Karpas-422 (cell line): Measurements from ENCODE around the gene PRKCE. TPM values are rescaled to one million over a fixed set of nuclear protein-coding genes. Genes with fewer than 3 reads are reported as not detected.
"Not testable (repeated sequence)": the region's sequence is repeated elsewhere in the genome, so short reads cannot be mapped to it uniquely, and the experiment has no call there.

Source experiments
- DNase-seq: peaks from one replicate; pipeline ENCODE4 v3.0.0-alpha.2; 2015
- H2AFZ ChIP-seq: fragments of 200-600 bp; sonication (generic); 2 replicates; pipeline ENCODE4 v1.6.1; 2014; ENCODE audit warnings: antibody characterized with exemption, low read length, mixed read lengths
- H3K27ac ChIP-seq: fragments of 200-600 bp; sonication (generic); 2 replicates; pipeline ENCODE4 v1.5.1; 2014; ENCODE audit warnings: mild to moderate bottlenecking, low read length, moderate library complexity
- H3K27me3 ChIP-seq: fragments of 200-600 bp; sonication (generic); 2 replicates; pipeline ENCODE4 v1.6.1; 2014; ENCODE audit warnings: low read length, mixed read lengths
- H3K36me3 ChIP-seq: fragments of 200-600 bp; sonication (generic); 2 replicates; pipeline ENCODE4 v1.6.1; 2014; ENCODE audit warnings: low read length, mixed read lengths; ENCODE audit not compliant: insufficient read depth
- H3K4me1 ChIP-seq: fragments of 200-600 bp; sonication (generic); 2 replicates; pipeline ENCODE4 v1.6.1; 2014; ENCODE audit warnings: mild to moderate bottlenecking, low read length, mixed read lengths
- H3K4me2 ChIP-seq: fragments of 200-600 bp; sonication (generic); 2 replicates; pipeline ENCODE4 v1.6.1; 2014; ENCODE audit warnings: low read length, low read depth, mild to moderate bottlenecking; ENCODE audit not compliant: poor library complexity, severe bottlenecking
- H3K4me3 ChIP-seq: fragments of 200-600 bp; sonication (generic); 2 replicates; pipeline ENCODE4 v1.5.1; 2014; ENCODE audit warnings: mild to moderate bottlenecking, antibody characterized with exemption, low read length, mixed read lengths
- H3K79me2 ChIP-seq: fragments of 200-600 bp; sonication (generic); 2 replicates; pipeline ENCODE4 v1.6.1; 2014; ENCODE audit warnings: mild to moderate bottlenecking, low read length, mixed read lengths
- H3K9ac ChIP-seq: fragments of 200-600 bp; sonication (generic); 2 replicates; pipeline ENCODE4 v1.6.0; 2014; ENCODE audit warnings: low read length
- H3K9me2 ChIP-seq: fragments of 200-600 bp; sonication (generic), shearing (Covaris generic); replicated peaks from 2 replicates; pipeline ENCODE4 v1.6.0; 2014; ENCODE audit warnings: mild to moderate bottlenecking, low read length, moderate library complexity; ENCODE audit not compliant: insufficient read depth
- H3K9me3 ChIP-seq: fragments of 300-700, 200-600 bp; sonication (generic); 2 replicates; pipeline ENCODE4 v1.6.1; 2014; ENCODE audit warnings: low read length, mixed read lengths
- H4K20me1 ChIP-seq: fragments of 200-600 bp; sonication (generic); 2 replicates; pipeline ENCODE4 v1.6.1; 2014; ENCODE audit warnings: mild to moderate bottlenecking, antibody characterized with exemption, low read length, low read depth; ENCODE audit not compliant: insufficient read depth
- total RNA-seq: library from RNA; depleted of rRNA; stranded (reverse); fragments of >200 nt; shearing (Covaris generic); gene quantifications from 2 replicates; pipeline ENCODE4 v1.2.3, GENCODE V29; 2014; ENCODE audit warnings: low replicate concordance

Gene PRKCE
- total RNA-seq, 1 experiment from 2014 or later, result 61.8 TPM

DNA sequence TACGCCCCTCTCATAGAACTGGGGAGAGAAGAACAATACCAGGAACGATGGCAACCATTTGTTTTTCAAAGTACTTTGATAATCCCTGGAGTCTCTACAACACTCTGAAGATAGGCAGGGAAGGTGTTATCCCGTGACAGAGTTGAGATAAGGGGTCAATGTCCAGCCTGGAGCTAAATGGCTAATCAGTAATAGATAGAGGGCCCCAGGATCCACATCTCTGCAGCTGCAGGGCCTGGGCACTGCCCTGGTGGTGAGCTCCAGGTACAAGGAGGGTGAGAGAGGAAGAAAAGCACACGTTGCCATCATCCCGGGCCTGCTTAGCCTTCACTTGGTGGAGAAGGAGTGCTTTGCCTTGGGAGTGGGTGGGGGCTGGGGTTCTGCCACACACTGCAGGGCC lies 260.6 kb downstream of the PRKCE start:
- H3K4me3 ChIP-seq, result no peak overlapping the region
- H2AFZ ChIP-seq, result no peak overlapping the region
- no peak overlapping the region for H3K9ac ChIP-seq
- no peaks in the 10 kb centered on the region for H3K9me3 ChIP-seq
- no peak overlapping the region for H3K27ac ChIP-seq
- H3K36me3 ChIP-seq, result peaks cover 11% of the 10 kb centered on the region
- H3K27me3 ChIP-seq, result no peaks in the 10 kb centered on the region
- H4K20me1 ChIP-seq, result no peaks in the 10 kb centered on the region
- no peak overlapping the region for H3K4me2 ChIP-seq
- no peaks in the 10 kb centered on the region for H3K9me2 ChIP-seq
- DNase-seq, result no peak
- H3K4me1 ChIP-seq, result peaks cover 65% of the 10 kb centered on the region
- H3K79me2 ChIP-seq, result peaks cover 100% of the 10 kb centered on the region

DNA sequence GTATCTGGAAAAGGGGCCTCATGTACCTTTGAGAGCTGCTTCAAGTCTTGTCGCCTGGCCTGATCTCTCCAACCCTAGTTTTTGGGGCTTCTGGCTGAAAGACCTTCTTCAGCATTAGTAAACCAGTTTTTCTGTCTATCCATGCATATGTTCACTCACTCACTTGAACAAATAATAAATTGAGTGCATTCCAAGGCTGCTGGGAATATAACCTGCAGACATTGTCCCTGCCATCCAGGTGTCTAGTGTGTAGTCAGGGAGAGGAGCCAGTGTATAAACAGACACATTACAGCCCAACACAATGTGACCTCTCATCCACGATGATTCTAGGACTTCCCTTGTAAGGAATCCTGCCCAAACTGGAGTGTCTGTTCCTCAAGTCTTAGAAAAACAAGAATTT lies 262.1 kb downstream of the PRKCE start:
- Histone ChIP-seq H3K27ac (no peak overlapping the region), H3K9ac (no peak overlapping the region), H3K79me2 (peaks cover 92% of the 10 kb centered on the region), H3K4me1 (peaks cover 50% of the 10 kb centered on the region), H3K9me3 (no peaks in the 10 kb centered on the region), H3K36me3 (peaks cover 11% of the 10 kb centered on the region), H2AFZ (no peak overlapping the region), H3K27me3 (no peaks in the 10 kb centered on the region), H3K4me3 (no peak overlapping the region), H4K20me1 (no peaks in the 10 kb centered on the region), H3K9me2 (no peaks in the 10 kb centered on the region), H3K4me2 (no peak overlapping the region)
- DNase-seq, result no peak

DNA sequence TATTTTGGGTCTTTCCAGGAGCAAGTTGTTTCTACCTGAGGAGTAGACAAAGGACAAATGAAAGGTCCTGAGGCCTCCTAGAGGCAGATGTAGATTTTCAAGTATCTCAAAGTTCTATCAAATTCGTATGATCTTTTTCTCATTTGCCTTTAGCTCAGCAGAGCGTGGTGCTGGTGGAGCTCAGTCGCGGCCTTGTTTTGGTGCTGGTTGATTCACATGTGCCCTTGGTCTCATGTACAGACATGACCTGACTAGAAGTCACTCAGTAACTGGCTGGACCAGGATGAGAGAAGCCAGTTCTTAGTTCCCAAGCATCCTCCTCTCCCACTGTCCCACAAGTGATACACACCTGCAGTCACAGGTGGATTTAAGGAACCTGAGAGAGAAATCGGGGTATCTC lies 264.0 kb downstream of the PRKCE start:
- Histone ChIP-seq H4K20me1 (no peaks in the 10 kb centered on the region), H3K36me3 (peaks cover 11% of the 10 kb centered on the region), H3K27ac (peak overlapping the region; percentile 37), H3K4me3 (no peak overlapping the region), H3K27me3 (no peaks in the 10 kb centered on the region), H3K9me2 (no peaks in the 10 kb centered on the region), H3K4me1 (peaks cover 33% of the 10 kb centered on the region), H3K79me2 (peaks cover 92% of the 10 kb centered on the region), H3K4me2 (no peak overlapping the region), H3K9ac (no peak overlapping the region), H3K9me3 (no peaks in the 10 kb centered on the region), H2AFZ (no peak overlapping the region)
- DNase-seq, result peak; percentile 53

DNA sequence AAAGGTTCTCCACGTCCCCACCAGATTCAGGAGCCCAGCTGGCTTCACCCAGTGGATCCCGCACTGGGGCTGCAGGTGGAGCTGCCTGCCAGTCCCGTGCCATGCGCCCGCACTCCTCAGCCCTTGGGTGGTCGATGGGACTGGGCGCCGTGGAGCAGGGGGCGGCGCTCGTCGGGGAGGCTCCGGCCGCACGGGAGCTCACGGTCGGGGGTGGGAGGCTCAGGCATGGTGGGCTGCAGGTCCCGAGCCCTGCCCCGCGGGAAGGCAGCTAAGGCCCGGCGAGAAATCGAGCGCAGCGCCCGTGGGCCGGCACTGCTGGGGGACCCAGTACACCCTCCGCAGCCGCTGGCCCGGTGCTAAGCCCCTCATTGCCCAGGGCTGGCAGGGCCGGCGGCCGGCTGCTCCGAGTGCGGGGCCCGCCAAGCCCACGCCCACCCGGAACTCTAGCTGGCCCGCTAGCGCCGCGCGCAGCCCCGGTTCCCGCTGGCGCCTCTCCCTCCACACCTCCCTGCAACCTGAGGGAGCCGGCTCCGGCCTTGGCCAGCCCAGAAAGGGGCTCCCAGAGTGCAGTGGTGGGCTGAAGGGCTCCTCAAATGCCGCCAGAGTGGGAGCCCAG lies 266.2 kb downstream of the PRKCE start:
- not testable (repeated sequence) for H3K4me2 ChIP-seq, H3K9me2 ChIP-seq, H3K27ac ChIP-seq, H3K4me3 ChIP-seq, H3K9me3 ChIP-seq, H3K9ac ChIP-seq, DNase-seq, H4K20me1 ChIP-seq, H3K27me3 ChIP-seq, H2AFZ ChIP-seq
- peaks cover 92% of the 10 kb centered on the region for H3K79me2 ChIP-seq
- H3K36me3 ChIP-seq, result peaks cover 11% of the 10 kb centered on the region
- peaks cover 28% of the 10 kb centered on the region for H3K4me1 ChIP-seq

DNA sequence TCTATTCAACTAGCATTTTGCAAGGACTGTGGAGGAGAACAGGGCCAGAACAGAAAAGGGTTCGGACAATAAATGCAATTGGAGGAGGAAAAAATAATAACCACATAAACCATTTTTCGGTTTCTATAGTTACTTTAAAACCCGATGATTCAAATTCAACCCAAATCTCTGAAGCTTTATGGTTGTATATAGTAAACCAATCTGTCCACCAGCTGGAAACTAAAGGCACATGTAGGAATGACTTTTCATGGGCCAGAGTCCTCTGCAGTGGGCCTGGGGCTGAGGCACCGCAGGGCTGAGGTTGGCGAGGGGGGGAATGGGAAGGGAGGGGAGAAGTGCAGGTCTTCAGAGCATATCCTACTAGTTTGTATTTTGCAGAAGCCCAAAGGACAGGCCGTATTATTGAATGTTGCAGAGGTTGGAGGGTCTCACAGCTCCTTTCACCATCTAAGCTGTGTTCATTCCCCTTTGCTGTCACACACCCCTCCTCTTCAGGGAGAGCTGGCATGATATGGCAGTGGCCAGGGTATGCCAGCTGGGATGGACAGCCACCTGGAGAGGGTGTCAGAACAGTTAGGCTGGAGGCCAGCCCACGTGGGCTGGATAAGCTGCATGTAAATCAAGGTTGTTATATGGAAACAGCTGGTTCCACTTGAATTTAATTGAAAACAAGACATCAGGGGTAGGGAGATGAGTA lies 267.1 kb downstream of the PRKCE start:
- Histone ChIP-seq H3K27me3 (no peaks in the 10 kb centered on the region), H3K9me3 (no peaks in the 10 kb centered on the region), H3K27ac (no peak overlapping the region), H3K79me2 (peaks cover 92% of the 10 kb centered on the region), H2AFZ (no peak overlapping the region), H3K4me1 (peaks cover 26% of the 10 kb centered on the region), H3K4me3 (no peak overlapping the region), H3K4me2 (no peak overlapping the region), H4K20me1 (no peaks in the 10 kb centered on the region), H3K9me2 (no peaks in the 10 kb centered on the region), H3K9ac (no peak overlapping the region), H3K36me3 (peaks cover 11% of the 10 kb centered on the region)
- no peak for DNase-seq

DNA sequence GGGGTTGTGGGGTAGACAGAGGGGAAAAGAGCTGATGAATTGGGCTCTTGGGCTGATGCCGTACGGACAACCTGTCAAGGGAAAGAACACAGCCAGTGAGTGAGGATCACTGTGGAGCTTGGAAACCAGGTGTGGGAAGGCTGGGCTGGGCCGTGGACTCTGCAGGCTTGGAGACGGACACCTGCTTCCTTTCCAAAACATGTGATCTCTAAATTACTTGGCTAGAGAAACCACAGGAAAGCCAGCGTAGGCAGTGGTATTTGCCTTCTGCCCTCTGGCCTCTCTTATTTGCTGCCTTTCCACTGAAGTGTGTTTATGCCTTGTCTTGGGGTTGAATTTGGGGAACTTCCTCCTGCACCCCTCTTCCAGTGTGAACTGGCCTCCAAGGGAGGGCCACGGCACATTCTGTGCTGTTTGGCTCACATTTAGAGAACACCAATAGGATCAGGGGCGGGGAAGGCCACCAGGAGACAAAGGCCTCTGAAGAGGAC lies 267.7 kb downstream of the PRKCE start:
- Histone ChIP-seq H2AFZ (no peak overlapping the region), H3K4me3 (no peak overlapping the region)

DNA sequence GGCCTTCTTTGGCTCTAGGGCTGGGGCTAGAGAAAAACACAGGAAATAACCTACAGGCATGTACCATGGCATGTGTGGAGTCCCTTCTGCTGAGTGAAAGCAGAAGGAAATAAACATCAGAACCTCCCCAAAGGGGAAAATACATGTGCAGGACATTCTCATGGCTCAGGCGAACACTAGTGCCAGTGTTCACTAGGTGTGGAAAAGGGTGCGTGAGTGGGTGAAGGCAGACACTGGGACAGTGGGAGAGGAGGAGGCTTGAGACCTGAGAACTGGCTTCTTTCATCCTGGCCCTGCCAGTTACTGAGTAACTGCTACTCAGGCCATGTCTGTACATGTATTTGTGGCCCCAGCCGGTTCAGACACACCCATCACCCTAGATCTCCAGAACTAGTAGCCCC lies 268.2 kb downstream of the PRKCE start:
- Histone ChIP-seq H3K36me3 (peaks cover 11% of the 10 kb centered on the region), H3K27ac (no peak overlapping the region), H3K4me1 (peaks cover 23% of the 10 kb centered on the region), H3K4me2 (no peak overlapping the region), H2AFZ (no peak overlapping the region), H3K27me3 (no peaks in the 10 kb centered on the region), H3K9me2 (no peaks in the 10 kb centered on the region), H3K79me2 (peaks cover 92% of the 10 kb centered on the region), H3K9ac (no peak overlapping the region), H3K9me3 (no peaks in the 10 kb centered on the region), H4K20me1 (no peaks in the 10 kb centered on the region), H3K4me3 (no peak overlapping the region)
- DNase-seq, result no peak

More for the DNA sequence above, 267.7 kb downstream of the PRKCE start:
- Histone ChIP-seq H3K4me2 (no peak overlapping the region), H3K27ac (no peak overlapping the region), H3K36me3 (peaks cover 11% of the 10 kb centered on the region), H3K9ac (no peak overlapping the region), H4K20me1 (no peaks in the 10 kb centered on the region), H3K27me3 (no peaks in the 10 kb centered on the region), H3K9me2 (no peaks in the 10 kb centered on the region), H3K9me3 (no peaks in the 10 kb centered on the region), H3K4me1 (peaks cover 23% of the 10 kb centered on the region), H3K79me2 (peaks cover 92% of the 10 kb centered on the region)
- DNase-seq, result no peak

DNA sequence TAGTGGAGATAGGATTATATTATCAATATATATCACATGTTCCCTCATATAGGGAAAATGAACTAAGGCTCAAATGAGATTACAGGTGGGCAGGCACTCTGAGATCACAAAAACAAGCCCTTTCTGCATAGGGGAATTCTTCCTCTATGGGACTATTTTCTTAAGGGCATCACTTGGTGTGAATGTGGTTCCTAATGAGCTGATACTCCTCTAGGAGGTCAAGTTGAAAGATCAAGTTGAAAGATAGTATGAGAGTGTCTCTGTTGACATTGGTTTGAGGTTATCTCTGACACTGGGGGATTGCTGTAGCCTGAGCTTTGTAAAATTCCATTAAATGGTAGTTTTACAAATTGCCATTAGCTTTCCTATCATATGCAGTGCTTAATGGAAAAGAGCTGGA lies 270.4 kb downstream of the PRKCE start:
- Histone ChIP-seq H3K9me3 (no peaks in the 10 kb centered on the region), H3K27me3 (no peaks in the 10 kb centered on the region), H3K79me2 (peaks cover 91% of the 10 kb centered on the region)

More for the DNA sequence above, 270.4 kb downstream of the PRKCE start:
- Histone ChIP-seq H3K4me3 (no peak overlapping the region), H3K9ac (no peak overlapping the region), H3K4me1 (peaks cover 13% of the 10 kb centered on the region), H3K36me3 (no peaks in the 10 kb centered on the region), H2AFZ (no peak overlapping the region), H3K4me2 (no peak overlapping the region), H4K20me1 (no peaks in the 10 kb centered on the region), H3K27ac (no peak overlapping the region), H3K9me2 (no peaks in the 10 kb centered on the region)
- no peak for DNase-seq
